ENCODE measurements around the gene ADAMTS12.
"Not testable (repeated sequence)": the region's sequence is repeated elsewhere in the genome, so short reads cannot be mapped to it uniquely, and the experiment has no call there.

ADAMTS12 gene

GRCh38 chr5:33891788-33892619 is at the start of gene ADAMTS12:
Gene ADAMTS12 (minus strand): TSS chr5:33891990. CDS start chr5:33891856, 134 bp downstream.
- DNase-seq, result no peak

GRCh38 chr5:33941090-33941489 is 49.3 kb upstream of the ADAMTS12 start:
- DNase-seq, result no peak

- no peak for DNase-seq
Observed at GRCh38 chr5:33939556-33940262, 47.9 kb upstream of the ADAMTS12 start.

GRCh38 chr5:33938881-33939280 is 47.1 kb upstream of the ADAMTS12 start:
- DNase-seq, result no peak

- no peak for DNase-seq
Observed at GRCh38 chr5:33938507-33938796, 46.7 kb upstream of the ADAMTS12 start.

- DNase-seq, result no peak
Observed at GRCh38 chr5:33937707-33938506, 46.1 kb upstream of the ADAMTS12 start.

- no peak for DNase-seq
Observed at GRCh38 chr5:33937017-33937706, 45.4 kb upstream of the ADAMTS12 start.

GRCh38 chr5:33936381-33937016 is 44.7 kb upstream of the ADAMTS12 start, which contains the start of gene RXFP3:
Gene RXFP3 (plus strand): TSS chr5:33936386. CDS start chr5:33936741, 355 bp downstream.
- no peak for DNase-seq

- DNase-seq, result peak; percentile 17
Observed at GRCh38 chr5:33936004-33936380, 44.2 kb upstream of the ADAMTS12 start.

- DNase-seq, result no peak
Observed at GRCh38 chr5:33934176-33934575, 42.4 kb upstream of the ADAMTS12 start.

- no peak for DNase-seq
Observed at GRCh38 chr5:33933723-33934169, 42.0 kb upstream of the ADAMTS12 start.

- no peak for DNase-seq
Observed at GRCh38 chr5:33931136-33931535, 39.3 kb upstream of the ADAMTS12 start.

GRCh38 chr5:33929925-33930690 is 38.3 kb upstream of the ADAMTS12 start:
- no peak for DNase-seq

- DNase-seq, result no peak
Observed at GRCh38 chr5:33928283-33928682, 36.5 kb upstream of the ADAMTS12 start.

- DNase-seq, result no peak
Observed at GRCh38 chr5:33927685-33928084, 35.9 kb upstream of the ADAMTS12 start.

GRCh38 chr5:33925278-33925677 is 33.5 kb upstream of the ADAMTS12 start:
- DNase-seq, result no peak

- DNase-seq, result no peak
Observed at GRCh38 chr5:33921002-33921401, 29.2 kb upstream of the ADAMTS12 start.

GRCh38 chr5:33914844-33915243 is 23.1 kb upstream of the ADAMTS12 start:
- not testable (repeated sequence) for DNase-seq

- DNase-seq, result not testable (repeated sequence)
Observed at GRCh38 chr5:33906248-33906647, 14.5 kb upstream of the ADAMTS12 start.

- DNase-seq, result no peak
Observed at GRCh38 chr5:33905381-33905780, 13.6 kb upstream of the ADAMTS12 start.

- DNase-seq, result no peak
Observed at GRCh38 chr5:33903118-33903517, 11.3 kb upstream of the ADAMTS12 start.

All from NCI-H510A treated with DMSO at 0.1 percent for 48 hours (cell line).